ENCODE measurements around the gene MED29. TPM values are rescaled to one million over a fixed set of nuclear protein-coding genes. Genes with fewer than 3 reads are reported as not detected.

The MED29 gene
- total and polyA plus RNA-seq, 10 of the 15 experiments (the other 5 are each of a cell fraction or from before 2014, with no cell fraction given) = 3.2 to 36.6 (median 22.8) TPM

DNA sequence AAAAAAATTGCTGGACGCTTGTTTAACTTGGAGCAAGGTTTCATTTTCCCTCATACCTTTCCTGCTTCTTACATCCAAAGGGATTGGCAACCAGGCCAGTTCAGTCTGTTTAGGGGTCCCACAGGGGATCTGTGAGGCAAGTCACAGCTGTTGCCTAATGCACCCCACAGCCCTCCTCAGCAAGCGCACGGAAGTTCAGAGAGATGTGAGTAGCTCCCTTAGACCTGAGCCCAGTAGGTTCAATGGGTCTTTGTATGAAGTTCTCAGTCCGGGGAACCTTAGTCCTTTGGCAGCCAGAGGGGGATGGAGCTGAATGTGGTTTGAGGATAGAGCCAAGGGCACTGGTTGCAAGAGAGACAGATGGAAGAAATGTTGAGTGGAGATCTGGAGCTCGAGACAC is 35.9 kb upstream of the MED29 start:
- H3K36me3 ChIP-seq (ENCODE audit: control insufficient read depth in 2 of 2, insufficient read depth in 2 of 2, low read length in 1 of 2) = peaks cover 16 to 24% of the 10 kb centered on the region in 2 experiments
- H3K4me3 ChIP-seq = no peak overlapping the region
- no peaks in the 10 kb centered on the region for H3K79me2 ChIP-seq (ENCODE audit: control insufficient read depth, insufficient read depth, low read length)
- no peak for ATAC-seq
- no peak overlapping the region for H3K4me2 ChIP-seq (ENCODE audit: control insufficient read depth, insufficient read depth)
- RAD21 ChIA-PET (ENCODE audit: unreplicated experiment) = no interaction called here
- no peak for DNase-seq (ENCODE audit: low read depth, low spot score)
- 95% methylated on average over 5 of the region's 5 CpGs for WGBS (ENCODE audit: insufficient coverage, insufficient replicate concordance, low lambda C conversion rate, missing lambda C conversion rate)
- H4K20me1 ChIP-seq (ENCODE audit: control insufficient read depth, insufficient read depth) = no peaks in the 10 kb centered on the region
- in situ Hi-C loops (cut with MboI) = no loop called here
- CTCF ChIA-PET = interaction anchor here (0.8 to 1.0 kb wide), 2 partner anchors 10 to 56 kb away, joined by 3 to 6 read pairs; no protein-coding TSS in a partner anchor
- no peaks in the 10 kb centered on the region for H3K9me3 ChIP-seq (replicated peaks; ENCODE audit: control insufficient read depth, insufficient read depth, low read length)
- intact Hi-C loops (cut with micrococcal nuclease; ENCODE audit: unreplicated experiment) = no loop called here
- no peaks in the 10 kb centered on the region for H3K27me3 ChIP-seq (replicated peaks in 1 of 2; ENCODE audit: control insufficient read depth in 2 of 2, insufficient read depth in 2 of 2, low read length in 1 of 2)
- H3K4me1 ChIP-seq (ENCODE audit: control insufficient read depth, insufficient read depth, low read length) = peaks cover 12% of the 10 kb centered on the region
- no peak overlapping the region for H2AFZ ChIP-seq (ENCODE audit: control insufficient read depth, low read depth, low read length)
- H3K27ac ChIP-seq (ENCODE audit: control insufficient read depth, insufficient read depth) = no peak overlapping the region
- no peak for TF ChIP-seq IKZF2 (IDR thresholded peaks at IDR 0.05)
- POLR2A ChIA-PET = interaction anchor here (1.2 kb wide), 1 partner anchor 36 kb away, joined by 3 read pairs; the partner anchor contains the start of genes MED29 and PAF1
- BruUV-seq (replicated peaks) = no TSS peak
- H3K9ac ChIP-seq (ENCODE audit: control insufficient read depth, insufficient read depth, low read length) = no peak overlapping the region
- no peak for FAIRE-seq
- SMC1A ChIA-PET (ENCODE audit: uncharacterized antibody, unreplicated experiment) = interaction anchor here (1.0 kb wide), 1 partner anchor 77 kb away, joined by 3 read pairs; no protein-coding TSS in a partner anchor

DNA sequence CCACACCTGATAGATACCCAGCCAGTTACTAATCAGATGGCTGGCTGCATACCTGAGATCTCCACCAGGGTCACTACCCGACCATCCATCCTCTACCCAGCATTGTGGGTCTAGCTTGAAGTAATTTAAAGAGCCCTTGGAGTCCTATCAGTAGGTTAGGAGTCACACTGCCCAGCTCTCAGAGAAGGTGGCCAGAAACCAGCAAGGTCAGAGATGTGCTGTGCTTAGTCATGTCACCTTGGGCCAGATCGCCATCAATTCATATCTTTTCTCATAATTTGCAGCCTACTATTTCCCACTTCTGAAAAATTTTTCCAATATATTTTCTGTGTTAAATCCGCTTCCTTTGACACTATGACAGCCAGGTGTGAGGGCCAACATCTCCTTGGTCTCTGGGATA is 35.1 kb upstream of the MED29 start:
- in situ Hi-C loops (cut with MboI) = no loop called here
- POLR2A ChIA-PET = interaction anchor here (1.2 kb wide), 1 partner anchor 36 kb away, joined by 3 read pairs; the partner anchor contains the start of genes MED29 and PAF1
- no peaks in the 10 kb centered on the region for H3K79me2 ChIP-seq (ENCODE audit: control insufficient read depth, insufficient read depth, low read length)
- TF ChIP-seq HDGF (IDR thresholded peaks at IDR 0.05) = no peak
- TF ChIP-seq, protein P1, sequence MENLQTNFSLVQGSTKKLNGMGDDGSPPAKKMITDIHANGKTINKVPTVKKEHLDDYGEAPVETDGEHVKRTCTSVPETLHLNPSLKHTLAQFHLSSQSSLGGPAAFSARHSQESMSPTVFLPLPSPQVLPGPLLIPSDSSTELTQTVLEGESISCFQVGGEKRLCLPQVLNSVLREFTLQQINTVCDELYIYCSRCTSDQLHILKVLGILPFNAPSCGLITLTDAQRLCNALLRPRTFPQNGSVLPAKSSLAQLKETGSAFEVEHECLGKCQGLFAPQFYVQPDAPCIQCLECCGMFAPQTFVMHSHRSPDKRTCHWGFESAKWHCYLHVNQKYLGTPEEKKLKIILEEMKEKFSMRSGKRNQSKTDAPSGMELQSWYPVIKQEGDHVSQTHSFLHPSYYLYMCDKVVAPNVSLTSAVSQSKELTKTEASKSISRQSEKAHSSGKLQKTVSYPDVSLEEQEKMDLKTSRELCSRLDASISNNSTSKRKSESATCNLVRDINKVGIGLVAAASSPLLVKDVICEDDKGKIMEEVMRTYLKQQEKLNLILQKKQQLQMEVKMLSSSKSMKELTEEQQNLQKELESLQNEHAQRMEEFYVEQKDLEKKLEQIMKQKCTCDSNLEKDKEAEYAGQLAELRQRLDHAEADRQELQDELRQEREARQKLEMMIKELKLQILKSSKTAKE (IDR thresholded peaks at IDR 0.05; ENCODE audit: low read depth, poor library complexity, severe bottlenecking) = no peak
- no peak for TF ChIP-seq EED (IDR thresholded peaks at IDR 0.05; ENCODE audit: low read depth)
- no peak for TF ChIP-seq EZH2 (IDR thresholded peaks at IDR 0.05; ENCODE audit: borderline replicate concordance, control insufficient read depth, low read depth, low read length)
- no peak for TF ChIP-seq ZNF622 (IDR thresholded peaks at IDR 0.05)
- no peak for TF ChIP-seq KAT2A (conservative IDR thresholded peaks at IDR 0.05; ENCODE audit: control insufficient read depth, low read depth, low read length)
- no peak for TF ChIP-seq EGR1 (IDR thresholded peaks at IDR 0.05; ENCODE audit: borderline replicate concordance in 1 of 2, low read depth in 2 of 2, low read length in 2 of 2)
- TF ChIP-seq, protein P2, sequence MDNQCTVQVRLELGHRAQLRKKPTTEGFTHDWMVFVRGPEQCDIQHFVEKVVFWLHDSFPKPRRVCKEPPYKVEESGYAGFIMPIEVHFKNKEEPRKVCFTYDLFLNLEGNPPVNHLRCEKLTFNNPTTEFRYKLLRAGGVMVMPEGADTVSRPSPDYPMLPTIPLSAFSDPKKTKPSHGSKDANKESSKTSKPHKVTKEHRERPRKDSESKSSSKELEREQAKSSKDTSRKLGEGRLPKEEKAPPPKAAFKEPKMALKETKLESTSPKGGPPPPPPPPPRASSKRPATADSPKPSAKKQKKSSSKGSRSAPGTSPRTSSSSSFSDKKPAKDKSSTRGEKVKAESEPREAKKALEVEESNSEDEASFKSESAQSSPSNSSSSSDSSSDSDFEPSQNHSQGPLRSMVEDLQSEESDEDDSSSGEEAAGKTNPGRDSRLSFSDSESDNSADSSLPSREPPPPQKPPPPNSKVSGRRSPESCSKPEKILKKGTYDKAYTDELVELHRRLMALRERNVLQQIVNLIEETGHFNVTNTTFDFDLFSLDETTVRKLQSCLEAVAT (IDR thresholded peaks at IDR 0.05) = no peak
- no peak for TF ChIP-seq RCOR1 (conservative IDR thresholded peaks at IDR 0.05; ENCODE audit: low read depth, low read length)
- TF ChIP-seq POLR2AphosphoS2 (IDR thresholded peaks at IDR 0.05; ENCODE audit: low read depth, low read length) = no peak
- no peak for TF ChIP-seq MXI1 (IDR thresholded peaks at IDR 0.05; ENCODE audit: low read depth, low read length)
- TF ChIP-seq KLF5 (IDR thresholded peaks at IDR 0.05; ENCODE audit: partially characterized antibody) = no peak
- no peak for TF ChIP-seq CREB1 (IDR thresholded peaks at IDR 0.05; ENCODE audit: low read depth)

More for the DNA sequence above, 35.1 kb upstream of the MED29 start:
- Histone ChIP-seq H3K4me3 (no peak overlapping the region), H3K9me3 (replicated peaks; ENCODE audit: control insufficient read depth, insufficient read depth, low read length) (no peaks in the 10 kb centered on the region), H3K27me3 (replicated peaks in 1 of 2; ENCODE audit: control insufficient read depth in 2 of 2, insufficient read depth in 2 of 2, low read length in 1 of 2) (no peaks in the 10 kb centered on the region), H3K9ac (ENCODE audit: control insufficient read depth, insufficient read depth, low read length) (no peak overlapping the region), H3K36me3 (ENCODE audit: control insufficient read depth in 2 of 2, insufficient read depth in 2 of 2, low read length in 1 of 2) (peaks cover 16 to 24% of the 10 kb centered on the region in 2 experiments), H2AFZ (ENCODE audit: control insufficient read depth, low read depth, low read length) (no peak overlapping the region), H4K20me1 (ENCODE audit: control insufficient read depth, insufficient read depth) (no peaks in the 10 kb centered on the region), H3K27ac (ENCODE audit: control insufficient read depth, insufficient read depth) (no peak overlapping the region), H3K4me1 (ENCODE audit: control insufficient read depth, insufficient read depth, low read length) (peaks cover 8% of the 10 kb centered on the region), H3K4me2 (ENCODE audit: control insufficient read depth, insufficient read depth) (no peak overlapping the region)
- RAD21 ChIA-PET (ENCODE audit: unreplicated experiment) = no interaction called here
- no TSS peak for BruUV-seq (replicated peaks)
- DNase-seq (ENCODE audit: low read depth, low spot score) (no peak), ATAC-seq (no peak), FAIRE-seq (no peak)
- intact Hi-C loops (cut with micrococcal nuclease; ENCODE audit: unreplicated experiment) = no loop called here
- CTCF ChIA-PET = interaction anchor here (0.8 kb wide), 1 partner anchor 10 kb away, joined by 6 read pairs; no protein-coding TSS in a partner anchor
- WGBS (ENCODE audit: insufficient coverage, insufficient replicate concordance, low lambda C conversion rate, missing lambda C conversion rate) = 87% methylated on average over 3 of the region's 3 CpGs
- SMC1A ChIA-PET (ENCODE audit: uncharacterized antibody, unreplicated experiment) = no interaction called here

Data from GM12878 (cell line).